Fibroblast of villous mesenchyme (primary cell): ENCODE measurements around the gene CLDN15. TPM values are rescaled to one million over a fixed set of nuclear protein-coding genes. Genes with fewer than 3 reads are reported as not detected.
"Not testable (repeated sequence)": the region's sequence is repeated elsewhere in the genome, so short reads cannot be mapped to it uniquely, and the experiment has no call there.

Source experiments
- DNase-seq: peaks from one replicate; pipeline ENCODE4 v3.0.0-alpha.2; 2010; ENCODE audit warnings: low read depth
- H3K4me3 ChIP-seq: 2 replicates; pipeline ENCODE4 v1.5.1; 2011; ENCODE audit warnings: low read depth, mild to moderate bottlenecking, low read length
- total RNA-seq: library from RNA; depleted of rRNA; stranded (reverse); fragments of >200 nt; gene quantifications from 2 replicates; pipeline ENCODE4 v1.2.3, GENCODE V29; 2012
- TF ChIP-seq, protein P1 (sequence below): IDR thresholded peaks from 2 replicates; pipeline ENCODE4 v1.5.1; 2012; ENCODE audit warnings: low read depth, mild to moderate bottlenecking, low read length; ENCODE audit not compliant: insufficient read depth

Gene CLDN15
- total RNA-seq, 1 donor, result 4.7 TPM

DNA sequence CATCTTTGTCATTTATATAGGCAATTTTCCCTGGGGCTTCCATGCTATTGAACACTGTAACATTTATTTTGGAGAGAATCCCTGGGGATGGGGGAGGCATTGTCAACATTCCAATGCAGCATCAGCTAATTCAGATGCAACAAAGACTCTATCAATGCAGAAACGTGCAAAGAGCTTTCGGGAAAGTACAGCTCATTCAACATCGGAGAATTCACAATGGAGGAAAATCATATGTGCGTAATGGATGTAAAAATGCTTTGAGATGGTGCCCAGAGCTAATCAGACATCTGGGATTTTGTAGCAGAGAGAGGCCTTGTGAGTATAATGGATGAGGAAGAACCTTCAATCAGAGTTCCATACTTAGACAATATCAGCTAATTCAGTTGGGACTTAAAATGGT is 35.6 kb upstream of the CLDN15 start:
- DNase-seq, result no peak
- TF ChIP-seq, protein P1, sequence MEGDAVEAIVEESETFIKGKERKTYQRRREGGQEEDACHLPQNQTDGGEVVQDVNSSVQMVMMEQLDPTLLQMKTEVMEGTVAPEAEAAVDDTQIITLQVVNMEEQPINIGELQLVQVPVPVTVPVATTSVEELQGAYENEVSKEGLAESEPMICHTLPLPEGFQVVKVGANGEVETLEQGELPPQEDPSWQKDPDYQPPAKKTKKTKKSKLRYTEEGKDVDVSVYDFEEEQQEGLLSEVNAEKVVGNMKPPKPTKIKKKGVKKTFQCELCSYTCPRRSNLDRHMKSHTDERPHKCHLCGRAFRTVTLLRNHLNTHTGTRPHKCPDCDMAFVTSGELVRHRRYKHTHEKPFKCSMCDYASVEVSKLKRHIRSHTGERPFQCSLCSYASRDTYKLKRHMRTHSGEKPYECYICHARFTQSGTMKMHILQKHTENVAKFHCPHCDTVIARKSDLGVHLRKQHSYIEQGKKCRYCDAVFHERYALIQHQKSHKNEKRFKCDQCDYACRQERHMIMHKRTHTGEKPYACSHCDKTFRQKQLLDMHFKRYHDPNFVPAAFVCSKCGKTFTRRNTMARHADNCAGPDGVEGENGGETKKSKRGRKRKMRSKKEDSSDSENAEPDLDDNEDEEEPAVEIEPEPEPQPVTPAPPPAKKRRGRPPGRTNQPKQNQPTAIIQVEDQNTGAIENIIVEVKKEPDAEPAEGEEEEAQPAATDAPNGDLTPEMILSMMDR, result no peak
- no peak overlapping the region for H3K4me3 ChIP-seq

DNA sequence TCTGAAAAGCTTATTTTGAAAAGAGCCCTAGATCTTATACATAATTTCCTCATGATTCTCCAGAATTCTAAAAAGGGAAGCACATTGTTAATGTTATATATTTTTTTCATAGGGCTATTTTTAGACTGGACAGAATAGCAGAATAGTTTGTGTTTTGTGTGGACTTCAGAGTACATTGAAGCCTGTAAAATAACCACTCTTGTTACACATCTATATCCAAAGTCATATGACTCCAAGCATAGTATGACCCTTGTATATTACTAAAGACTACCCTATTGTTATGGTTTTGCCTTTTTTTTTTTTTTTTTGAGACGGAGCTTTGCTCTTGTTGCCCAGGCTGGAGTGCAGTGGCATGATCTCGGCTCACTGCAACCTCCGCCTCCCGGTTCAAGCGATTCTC is 33.4 kb upstream of the CLDN15 start:
- no peak overlapping the region for H3K4me3 ChIP-seq
- TF ChIP-seq, protein P1, result no peak
- DNase-seq, result no peak

DNA sequence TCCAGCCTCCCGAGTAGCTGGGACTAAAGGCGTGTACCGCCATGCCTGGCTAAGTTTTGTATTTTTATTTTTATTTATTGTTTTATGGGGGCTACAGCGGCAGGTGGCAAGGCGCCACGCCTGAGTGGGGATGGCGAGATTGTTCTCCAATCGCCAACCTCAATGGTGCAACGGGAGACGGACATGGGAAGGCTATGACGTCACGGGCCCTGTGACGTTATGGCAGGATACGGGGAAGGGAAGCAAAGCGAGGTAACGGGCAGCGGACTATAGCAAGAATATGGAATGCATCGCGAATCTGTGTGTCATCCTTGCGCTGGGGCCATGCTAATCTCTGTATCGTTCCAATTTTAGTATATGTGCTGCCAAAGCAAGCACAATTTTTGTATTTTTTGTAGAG is 32.1 kb upstream of the CLDN15 start:
- DNase-seq, result no peak
- H3K4me3 ChIP-seq, result no peak overlapping the region
- TF ChIP-seq, protein P1, result no peak

DNA sequence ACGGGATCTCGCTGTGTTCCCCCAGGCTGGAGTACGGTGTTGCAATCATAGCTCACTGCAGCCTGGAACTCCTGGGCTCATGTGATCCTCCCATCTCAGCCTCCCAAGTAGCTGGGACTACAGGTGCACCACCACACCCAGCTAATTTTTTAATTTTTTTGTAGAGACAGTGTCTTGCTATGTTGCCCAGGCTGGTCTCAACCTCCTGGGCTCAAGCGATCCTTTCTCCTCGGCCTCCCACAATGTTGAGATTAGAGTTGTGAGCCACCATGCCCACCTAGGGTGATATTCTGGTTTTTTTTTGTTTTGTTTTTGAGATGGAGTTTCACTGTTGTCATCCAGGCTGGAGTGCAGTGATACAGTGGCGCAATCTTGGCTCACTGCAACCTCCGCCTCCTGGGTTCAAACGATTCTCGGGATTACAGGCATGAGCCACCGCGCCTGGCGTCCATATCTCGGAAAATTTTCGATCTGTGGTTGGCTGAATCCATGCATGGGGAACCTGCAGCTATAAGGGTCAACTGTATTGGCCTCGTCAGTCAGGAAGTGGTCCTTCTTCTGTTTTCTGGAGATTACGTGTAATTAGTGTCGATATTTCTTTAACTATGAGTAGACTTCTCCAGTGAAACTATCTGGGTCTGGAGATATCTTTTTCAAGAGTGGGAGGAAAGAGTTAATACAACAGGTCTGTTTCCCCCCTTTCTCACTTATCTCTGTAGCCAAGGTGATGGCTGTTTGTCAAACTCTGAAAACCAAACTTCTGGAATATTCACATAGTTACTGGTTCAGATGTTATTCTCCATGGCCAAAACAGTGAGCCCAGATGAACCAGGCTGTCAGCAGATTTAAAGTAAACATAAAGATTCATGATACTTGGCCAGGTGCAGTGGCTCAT is 28.3 kb upstream of the CLDN15 start:
- DNase-seq, result no peak
- TF ChIP-seq, protein P1, result no peak
- H3K4me3 ChIP-seq, result no peak overlapping the region

DNA sequence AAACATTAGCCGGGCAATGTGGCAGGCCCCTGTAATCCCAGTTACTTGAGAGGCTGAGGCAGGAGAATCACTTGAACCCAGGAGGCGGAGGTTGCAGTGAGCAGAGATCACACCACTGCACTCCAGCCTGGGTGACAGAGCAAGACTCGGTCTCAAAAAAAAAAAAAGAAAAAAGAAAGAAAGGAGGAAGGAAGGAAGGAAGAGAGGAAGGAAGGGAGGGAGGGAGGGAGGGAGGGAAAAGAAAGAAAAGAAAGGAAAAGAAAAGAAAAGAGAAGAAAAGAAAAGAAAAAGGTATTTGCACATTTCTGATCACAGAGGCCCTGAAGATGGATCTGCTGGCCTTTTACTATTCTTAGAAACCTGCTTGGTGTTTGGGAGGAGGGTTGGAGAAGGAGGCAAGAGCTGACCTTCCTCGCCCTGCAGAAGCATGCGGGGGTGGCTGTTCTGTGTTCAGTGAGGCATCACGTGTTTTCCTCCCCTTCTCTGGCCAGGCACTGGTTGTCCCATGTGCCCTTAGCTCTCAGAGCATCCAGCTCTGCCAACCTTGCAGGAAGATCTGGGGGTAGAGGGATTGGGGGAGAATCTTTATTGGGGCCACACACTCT is 26.6 kb upstream of the CLDN15 start:
- DNase-seq, result peak; percentile 39
- not testable (repeated sequence) for H3K4me3 ChIP-seq

DNA sequence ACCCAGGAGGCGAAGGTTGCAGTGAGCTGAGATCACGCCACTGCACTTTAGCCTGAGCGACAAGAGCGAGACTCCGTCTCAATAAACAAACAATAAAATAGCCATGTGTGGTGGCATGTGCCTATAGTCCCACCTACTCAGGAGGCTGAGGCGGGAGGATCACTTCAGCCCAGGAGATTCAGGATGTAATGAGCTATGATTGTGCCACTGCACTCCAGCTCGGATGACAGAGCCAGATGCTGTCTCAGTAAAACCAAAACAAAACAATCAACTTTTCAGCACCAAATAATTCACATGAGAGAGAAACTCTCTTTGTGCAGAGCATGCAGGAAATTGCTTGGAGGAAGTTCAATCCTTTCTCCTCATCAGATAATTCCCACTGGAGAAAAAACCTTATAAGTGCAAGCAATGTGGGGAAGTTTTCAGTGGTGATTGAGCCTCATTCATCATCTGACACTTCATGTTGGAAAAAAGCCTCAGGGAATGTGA is 20.7 kb upstream of the CLDN15 start:
- TF ChIP-seq, protein P1, result no peak
- no peak for DNase-seq
- H3K4me3 ChIP-seq, result no peak overlapping the region

DNA sequence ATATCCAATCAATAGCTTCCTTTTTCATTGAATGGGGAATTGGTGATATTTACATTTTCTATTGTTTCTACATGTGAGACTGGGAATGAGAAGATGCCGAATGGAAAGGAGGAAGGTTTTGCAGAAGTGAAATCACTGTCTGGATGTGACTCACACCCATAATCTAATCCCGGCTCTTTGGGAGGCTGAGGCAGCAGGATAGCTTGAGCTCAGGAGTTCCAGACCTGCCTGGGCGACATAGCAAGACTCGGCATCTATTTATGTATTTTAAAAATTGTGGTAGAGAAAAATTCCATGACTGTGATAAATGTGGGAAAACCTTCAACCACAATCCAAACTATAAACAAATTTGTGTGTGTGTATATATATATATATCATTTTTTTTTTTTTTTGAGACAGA is 18.2 kb upstream of the CLDN15 start:
- DNase-seq, result peak; percentile 63
- TF ChIP-seq, protein P1, result no peak
- H3K4me3 ChIP-seq, result no peak overlapping the region

DNA sequence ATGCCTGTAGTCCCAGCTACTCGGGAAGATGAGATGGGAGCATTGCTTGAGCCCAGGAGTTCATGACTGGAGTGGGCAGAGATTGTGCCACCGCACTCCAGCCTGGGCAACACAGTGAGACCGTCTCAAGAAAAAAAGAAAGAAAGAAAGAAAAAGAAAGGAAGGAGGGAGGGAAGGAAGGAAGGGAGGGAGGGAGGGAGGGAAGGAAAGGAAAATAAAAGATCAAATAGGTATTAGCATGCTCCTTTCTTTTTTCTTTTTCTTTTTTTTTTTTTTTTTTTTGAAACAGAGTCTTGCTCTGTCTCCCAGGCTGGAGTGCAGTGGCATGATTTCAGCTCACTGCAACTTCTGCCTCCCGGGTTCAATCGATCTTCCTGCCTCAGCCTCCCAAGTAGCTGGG is 15.6 kb upstream of the CLDN15 start:
- not testable (repeated sequence) for H3K4me3 ChIP-seq, DNase-seq
